Gastroesophageal sphincter (tissue), 3 donors: ENCODE results near the gene GDAP2.
"Not testable (repeated sequence)": the region's sequence is repeated elsewhere in the genome, so short reads cannot be mapped to it uniquely, and the experiment has no call there.

Source experiments
- EP300 ChIP-seq: sonication (generic); formaldehyde crosslinking; IDR thresholded peaks from one replicate; pipeline ENCODE4 v1.6.1; 2017; ENCODE audit warnings: antibody characterized with exemption, mild to moderate bottlenecking
- POLR2A ChIP-seq, 2 donors: fragments of 450-650 bp; IDR thresholded peaks; one replicate each; pipeline ENCODE4 v1.6.1; 2017; ENCODE audit warnings: antibody characterized with exemption in 2 of 2, mild to moderate bottlenecking in 2 of 2, moderate library complexity in 1 of 2
- POLR2AphosphoS5 ChIP-seq: sonication (generic); formaldehyde crosslinking; IDR thresholded peaks from one replicate; pipeline ENCODE4 v1.6.1; 2017; ENCODE audit warnings: antibody characterized with exemption
- TF ChIP-seq, protein P1 (sequence below), 4 experiments: fragments of 200-600 bp in 2 of 4; fragments of 450-650 bp in 2 of 4; sonication (generic) in 1 of 4; IDR thresholded peaks; one replicate each; pipeline ENCODE4 v1.5.1; 2017 to 2019; ENCODE audit warnings: antibody characterized with exemption in 4 of 4, mild to moderate bottlenecking in 2 of 4, moderate library complexity in 2 of 4

DNA sequence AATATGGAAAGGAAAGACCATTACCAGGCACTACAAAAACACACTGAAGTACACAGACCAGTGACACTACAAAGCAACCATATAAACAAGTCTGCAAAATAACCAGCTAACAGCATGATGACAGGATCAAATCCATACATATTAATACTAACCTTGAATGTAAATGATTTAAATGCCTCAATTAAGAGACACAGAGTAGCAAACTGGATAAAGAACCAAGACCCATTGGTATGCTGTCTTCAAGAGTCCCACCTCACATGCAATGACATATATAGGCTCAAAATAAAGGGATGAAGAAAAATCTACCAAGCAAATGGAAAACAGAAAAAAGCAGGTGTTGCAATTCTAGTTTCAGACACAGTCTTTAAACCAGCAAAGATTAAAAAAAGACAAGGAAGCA, 84.9 kb downstream of the GDAP2 start:
- TF ChIP-seq, protein P1, sequence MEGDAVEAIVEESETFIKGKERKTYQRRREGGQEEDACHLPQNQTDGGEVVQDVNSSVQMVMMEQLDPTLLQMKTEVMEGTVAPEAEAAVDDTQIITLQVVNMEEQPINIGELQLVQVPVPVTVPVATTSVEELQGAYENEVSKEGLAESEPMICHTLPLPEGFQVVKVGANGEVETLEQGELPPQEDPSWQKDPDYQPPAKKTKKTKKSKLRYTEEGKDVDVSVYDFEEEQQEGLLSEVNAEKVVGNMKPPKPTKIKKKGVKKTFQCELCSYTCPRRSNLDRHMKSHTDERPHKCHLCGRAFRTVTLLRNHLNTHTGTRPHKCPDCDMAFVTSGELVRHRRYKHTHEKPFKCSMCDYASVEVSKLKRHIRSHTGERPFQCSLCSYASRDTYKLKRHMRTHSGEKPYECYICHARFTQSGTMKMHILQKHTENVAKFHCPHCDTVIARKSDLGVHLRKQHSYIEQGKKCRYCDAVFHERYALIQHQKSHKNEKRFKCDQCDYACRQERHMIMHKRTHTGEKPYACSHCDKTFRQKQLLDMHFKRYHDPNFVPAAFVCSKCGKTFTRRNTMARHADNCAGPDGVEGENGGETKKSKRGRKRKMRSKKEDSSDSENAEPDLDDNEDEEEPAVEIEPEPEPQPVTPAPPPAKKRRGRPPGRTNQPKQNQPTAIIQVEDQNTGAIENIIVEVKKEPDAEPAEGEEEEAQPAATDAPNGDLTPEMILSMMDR (IDR thresholded peaks at IDR 0.05): not testable (repeated sequence)
- TF ChIP-seq POLR2A (IDR thresholded peaks at IDR 0.05); EP300; POLR2AphosphoS5: not testable (repeated sequence)
